Panc1 (cell line): ENCODE measurements around the gene CDH15. TPM values are rescaled to one million over a fixed set of nuclear protein-coding genes. Genes with fewer than 3 reads are reported as not detected.

Source experiments
- ATAC-seq: fragments of 200-7000 bp; cut with Tn5 transposase; 2 replicates; pipeline ENCODE4 v1.9.1; 2020; ENCODE audit warnings: mild to moderate bottlenecking, moderate library complexity
- BruUV-seq: library from RNA; stranded (reverse); fragments of 400-500 nt; replicated peaks from 2 replicates; lab custom pipeline; 2021; lab: Mats Ljungman, UMichigan
- CTCF ChIA-PET: fragments of 300-600 bp; sonication (Branson Sonifier 250); formaldehyde crosslinking; loops from one replicate; lab custom pipeline; 2022; ENCODE audit warnings: antibody characterized with exemption; lab: Charles Lee
- POLR2A ChIA-PET: fragments of 300-600 bp; sonication (Branson Sonifier 250); formaldehyde crosslinking; loops from one replicate; lab custom pipeline; 2022; ENCODE audit warnings: antibody characterized with exemption; lab: Charles Lee
- DNase-seq: peaks from one replicate; pipeline ENCODE4 v3.0.0-alpha.2; 2010; ENCODE audit warnings: low read depth, low spot score
- H3K27ac ChIP-seq: 2 replicates; pipeline ENCODE4 v1.5.1; 2011; ENCODE audit warnings: mild to moderate bottlenecking, low read length, inconsistent platforms
- H3K27me3 ChIP-seq: fragments of 200-500 bp; sonication (Bioruptor generic); 2 replicates; pipeline ENCODE4 v1.6.0; 2014; ENCODE audit warnings: low read length, inconsistent platforms; ENCODE audit not compliant: control insufficient read depth, insufficient read depth
- H3K36me3 ChIP-seq: fragments of 200-500 bp; sonication (Bioruptor generic); 2 replicates; pipeline ENCODE4 v1.5.1; 2014; ENCODE audit warnings: inconsistent platforms, mild to moderate bottlenecking, low read length, moderate library complexity; ENCODE audit not compliant: control insufficient read depth, insufficient read depth
- H3K4me1 ChIP-seq: 2 replicates; pipeline ENCODE4 v1.5.1; 2011; ENCODE audit warnings: inconsistent platforms, mild to moderate bottlenecking, low read length, moderate library complexity; ENCODE audit not compliant: control insufficient read depth, insufficient read depth
- H3K4me3 ChIP-seq, 2 experiments: 2 replicates each; pipeline ENCODE4 v1.5.1; 2011 to 2012; ENCODE audit warnings: low read depth in 2 of 2, low read length in 2 of 2, mild to moderate bottlenecking in 2 of 2, inconsistent platforms in 1 of 2, moderate library complexity in 1 of 2
- H3K9me3 ChIP-seq: fragments of 200-500 bp; sonication (Bioruptor generic); 2 replicates; pipeline ENCODE4 v1.5.1; 2014; ENCODE audit warnings: low read depth, mild to moderate bottlenecking, inconsistent platforms, low read length, moderate library complexity; ENCODE audit not compliant: control insufficient read depth, insufficient read depth
- POLR2AphosphoS5 ChIP-seq: IDR thresholded peaks from 2 replicates; pipeline ENCODE4 v1.6.1; 2012; ENCODE audit warnings: mild to moderate bottlenecking, low read depth, low read length, moderate library complexity
- SIN3A ChIP-seq: IDR thresholded peaks from 2 replicates; pipeline ENCODE4 v1.6.1; 2012; ENCODE audit warnings: low read depth, mild to moderate bottlenecking, low read length, moderate library complexity, borderline replicate concordance; ENCODE audit not compliant: insufficient read depth
- TCF7L2 ChIP-seq: IDR thresholded peaks from 2 replicates; pipeline ENCODE4 v1.6.1; 2011; ENCODE audit warnings: mild to moderate bottlenecking, low read depth, low read length, inconsistent platforms
- in situ Hi-C: cut with HindIII; loops from 2 replicates; pipeline ENCODE4 v1.10.0; 2016; ENCODE audit warnings: low sequenced_read_pairs, low pct_unique_long_range_greater_than_20kb
- intact Hi-C: fragments of 100-400 bp; cut with micrococcal nuclease; formaldehyde crosslinking; loops from one replicate; pipeline ENCODE4 v1.10.0; 2022; ENCODE audit not compliant: unreplicated experiment
- total RNA-seq: library from RNA; stranded (reverse); gene quantifications from one replicate; pipeline ENCODE4 v1.2.1, GENCODE V29; 2021; ENCODE audit not compliant: unreplicated experiment
- TF ChIP-seq, protein P1 (sequence below), 2 experiments: IDR thresholded peaks; 2 replicates each; pipeline ENCODE4 v1.6.1; 2011 to 2012; ENCODE audit warnings: low read depth in 2 of 2, control low read depth in 1 of 2, low read length in 1 of 2, mild to moderate bottlenecking in 1 of 2, moderate library complexity in 1 of 2; ENCODE audit not compliant: insufficient read depth in 1 of 2
- TF ChIP-seq, protein P2 (sequence below): fragments of 450-650 bp; IDR thresholded peaks from 2 replicates; pipeline ENCODE4 v1.5.1; 2017; ENCODE audit warnings: mild to moderate bottlenecking

The CDH15 gene
- total RNA-seq, 1 experiment from 2014 or later: 0.51 TPM

DNA sequence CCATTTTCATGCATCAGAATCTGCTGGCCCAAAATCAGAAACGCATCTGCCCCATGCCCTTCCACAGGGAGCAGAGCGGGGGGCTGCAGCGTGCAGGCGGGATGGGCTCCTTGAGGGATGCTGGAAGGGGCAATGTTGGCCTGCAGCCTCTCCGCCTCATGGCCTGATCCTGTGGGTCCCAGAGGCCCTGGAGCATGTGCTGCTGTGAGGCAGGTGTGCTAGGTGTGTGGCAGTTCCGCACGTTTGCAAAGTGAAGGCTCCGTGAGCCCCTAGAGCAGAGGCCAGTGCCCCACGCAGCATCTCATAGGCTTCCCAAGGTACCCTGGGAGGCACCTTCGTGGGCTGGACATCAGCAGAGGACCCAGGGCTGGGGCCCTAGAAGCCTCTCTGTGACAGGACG, 36.4 kb upstream of the CDH15 start:
- Histone ChIP-seq H3K27ac (no peak overlapping the region), H3K4me1 (no peaks in the 10 kb centered on the region), H3K27me3 (no peaks in the 10 kb centered on the region), H3K9me3 (no peaks in the 10 kb centered on the region), H3K4me3 (no peak overlapping the region), H3K36me3 (no peaks in the 10 kb centered on the region)
- DNase-seq (no peak), ATAC-seq (no peak)
- TSS peak; percentile 57 for BruUV-seq
- in situ Hi-C loops (no loop called here), intact Hi-C loops (no loop called here)
- TF ChIP-seq, protein P1, sequence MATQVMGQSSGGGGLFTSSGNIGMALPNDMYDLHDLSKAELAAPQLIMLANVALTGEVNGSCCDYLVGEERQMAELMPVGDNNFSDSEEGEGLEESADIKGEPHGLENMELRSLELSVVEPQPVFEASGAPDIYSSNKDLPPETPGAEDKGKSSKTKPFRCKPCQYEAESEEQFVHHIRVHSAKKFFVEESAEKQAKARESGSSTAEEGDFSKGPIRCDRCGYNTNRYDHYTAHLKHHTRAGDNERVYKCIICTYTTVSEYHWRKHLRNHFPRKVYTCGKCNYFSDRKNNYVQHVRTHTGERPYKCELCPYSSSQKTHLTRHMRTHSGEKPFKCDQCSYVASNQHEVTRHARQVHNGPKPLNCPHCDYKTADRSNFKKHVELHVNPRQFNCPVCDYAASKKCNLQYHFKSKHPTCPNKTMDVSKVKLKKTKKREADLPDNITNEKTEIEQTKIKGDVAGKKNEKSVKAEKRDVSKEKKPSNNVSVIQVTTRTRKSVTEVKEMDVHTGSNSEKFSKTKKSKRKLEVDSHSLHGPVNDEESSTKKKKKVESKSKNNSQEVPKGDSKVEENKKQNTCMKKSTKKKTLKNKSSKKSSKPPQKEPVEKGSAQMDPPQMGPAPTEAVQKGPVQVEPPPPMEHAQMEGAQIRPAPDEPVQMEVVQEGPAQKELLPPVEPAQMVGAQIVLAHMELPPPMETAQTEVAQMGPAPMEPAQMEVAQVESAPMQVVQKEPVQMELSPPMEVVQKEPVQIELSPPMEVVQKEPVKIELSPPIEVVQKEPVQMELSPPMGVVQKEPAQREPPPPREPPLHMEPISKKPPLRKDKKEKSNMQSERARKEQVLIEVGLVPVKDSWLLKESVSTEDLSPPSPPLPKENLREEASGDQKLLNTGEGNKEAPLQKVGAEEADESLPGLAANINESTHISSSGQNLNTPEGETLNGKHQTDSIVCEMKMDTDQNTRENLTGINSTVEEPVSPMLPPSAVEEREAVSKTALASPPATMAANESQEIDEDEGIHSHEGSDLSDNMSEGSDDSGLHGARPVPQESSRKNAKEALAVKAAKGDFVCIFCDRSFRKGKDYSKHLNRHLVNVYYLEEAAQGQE (IDR thresholded peaks at IDR 0.05; ENCODE audit: insufficient read depth in 1 of 2, low read depth in 2 of 2, low read length in 1 of 2): no peak
- TF ChIP-seq SIN3A: no peak
- no peak for TF ChIP-seq TCF7L2
- TF ChIP-seq, protein P2, sequence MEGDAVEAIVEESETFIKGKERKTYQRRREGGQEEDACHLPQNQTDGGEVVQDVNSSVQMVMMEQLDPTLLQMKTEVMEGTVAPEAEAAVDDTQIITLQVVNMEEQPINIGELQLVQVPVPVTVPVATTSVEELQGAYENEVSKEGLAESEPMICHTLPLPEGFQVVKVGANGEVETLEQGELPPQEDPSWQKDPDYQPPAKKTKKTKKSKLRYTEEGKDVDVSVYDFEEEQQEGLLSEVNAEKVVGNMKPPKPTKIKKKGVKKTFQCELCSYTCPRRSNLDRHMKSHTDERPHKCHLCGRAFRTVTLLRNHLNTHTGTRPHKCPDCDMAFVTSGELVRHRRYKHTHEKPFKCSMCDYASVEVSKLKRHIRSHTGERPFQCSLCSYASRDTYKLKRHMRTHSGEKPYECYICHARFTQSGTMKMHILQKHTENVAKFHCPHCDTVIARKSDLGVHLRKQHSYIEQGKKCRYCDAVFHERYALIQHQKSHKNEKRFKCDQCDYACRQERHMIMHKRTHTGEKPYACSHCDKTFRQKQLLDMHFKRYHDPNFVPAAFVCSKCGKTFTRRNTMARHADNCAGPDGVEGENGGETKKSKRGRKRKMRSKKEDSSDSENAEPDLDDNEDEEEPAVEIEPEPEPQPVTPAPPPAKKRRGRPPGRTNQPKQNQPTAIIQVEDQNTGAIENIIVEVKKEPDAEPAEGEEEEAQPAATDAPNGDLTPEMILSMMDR: no peak
- TF ChIP-seq POLR2AphosphoS5: no peak
- POLR2A ChIA-PET: no interaction called here
- CTCF ChIA-PET: no interaction called here

DNA sequence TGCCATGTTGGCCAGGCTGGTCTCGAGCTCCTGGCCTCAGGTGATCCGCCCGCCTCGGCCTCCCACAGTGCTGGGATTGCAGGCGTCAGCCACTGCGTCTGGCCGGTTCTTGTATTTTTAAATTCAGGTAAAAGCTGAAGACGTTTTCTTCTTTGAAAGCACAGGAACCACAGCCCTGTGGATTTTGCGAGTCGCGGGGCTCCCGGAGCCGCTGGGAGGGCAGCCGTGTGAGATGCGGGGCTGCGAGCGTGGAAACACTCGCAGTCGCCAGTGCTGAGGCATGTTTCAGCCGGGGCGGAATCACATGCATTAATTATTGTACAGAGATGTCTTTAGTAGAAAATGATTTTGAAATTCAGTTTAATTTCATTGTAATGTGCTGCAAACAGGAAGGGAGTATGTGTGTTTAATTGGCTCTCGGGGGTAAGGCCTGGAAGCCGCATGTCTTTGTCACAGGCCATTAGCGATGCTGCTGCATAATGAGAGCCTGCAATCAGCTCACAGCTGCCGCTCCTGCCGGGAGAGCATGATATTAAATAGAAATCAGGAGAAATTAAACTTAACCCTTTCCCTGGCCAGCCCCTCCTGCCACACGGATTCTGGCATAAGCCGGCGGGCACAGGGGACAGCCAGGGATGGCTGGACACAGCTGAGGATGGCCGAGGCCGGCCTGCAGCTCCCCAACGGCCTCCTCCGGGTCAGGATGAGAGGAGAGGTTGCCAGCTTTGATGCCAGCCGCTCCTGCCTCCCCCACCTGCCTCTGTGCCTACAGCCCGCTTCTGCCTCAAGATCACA, 35.4 kb upstream of the CDH15 start:
- Histone ChIP-seq H3K9me3 (no peaks in the 10 kb centered on the region), H3K4me3 (no peak overlapping the region), H3K36me3 (no peaks in the 10 kb centered on the region), H3K4me1 (no peaks in the 10 kb centered on the region), H3K27ac (no peak overlapping the region), H3K27me3 (no peaks in the 10 kb centered on the region)
- ATAC-seq (no peak), DNase-seq (no peak)
- intact Hi-C loops (no loop called here), in situ Hi-C loops (no loop called here)
- no TSS peak for BruUV-seq
- ChIA-PET POLR2A (no interaction called here), CTCF (no interaction called here)
- TF ChIP-seq TCF7L2: no peak
- TF ChIP-seq, protein P1 (IDR thresholded peaks at IDR 0.05; ENCODE audit: insufficient read depth in 1 of 2, low read depth in 2 of 2, low read length in 1 of 2): no peak
- TF ChIP-seq POLR2AphosphoS5: no peak
- TF ChIP-seq, protein P2: no peak
- TF ChIP-seq SIN3A: no peak
